Left ventricle myocardium inferior (tissue), 1 donor: Measurements from ENCODE around the gene PPOX. TPM values are rescaled to one million over a fixed set of nuclear protein-coding genes. Genes with fewer than 3 reads are reported as not detected.

Source experiments
- DNase-seq: peaks from one replicate; pipeline ENCODE4 v3.0.0-alpha.2; 2020
- H3K27ac ChIP-seq: fragments of 200-600 bp; replicated peaks from 2 replicates; pipeline ENCODE4 v1.8.0; 2021
- H3K27me3 ChIP-seq: fragments of 200-600 bp; 2 replicates; pipeline ENCODE4 v1.8.0; 2021; ENCODE audit warnings: low read depth
- H3K36me3 ChIP-seq: fragments of 200-600 bp; 2 replicates; pipeline ENCODE4 v1.8.0; 2021
- H3K4me1 ChIP-seq: fragments of 200-600 bp; 2 replicates; pipeline ENCODE4 v1.8.0; 2021
- H3K4me3 ChIP-seq: fragments of 200-600 bp; 2 replicates; pipeline ENCODE4 v1.8.0; 2021; ENCODE audit warnings: mild to moderate bottlenecking, moderate library complexity
- H3K9me3 ChIP-seq: fragments of 200-600 bp; replicated peaks from 2 replicates; pipeline ENCODE4 v1.8.0; 2021
- CTCF ChIP-seq: fragments of 200-600 bp; IDR thresholded peaks from 2 replicates; pipeline ENCODE4 v1.8.0; 2021; ENCODE audit warnings: antibody characterized with exemption, mild to moderate bottlenecking, borderline replicate concordance
- intact Hi-C: fragments of 100-400 bp; cut with micrococcal nuclease; formaldehyde crosslinking; loops from one replicate; pipeline ENCODE4 v1.11.0; 2022
- total RNA-seq: library from RNA; stranded (reverse); fragmentation: NEBNext Ultra II Directional; extraction: Animal tissue kit (Norgen Biotek cat#: 25700); gene quantifications from one replicate; pipeline ENCODE4 v1.2.1, GENCODE V29; 2021
- donor health status: DM: no; HTN: yes; CAD: no; lungs with severe emphysema.

Gene PPOX
- total RNA-seq, 1 donor from 2014 or later = 15.2 TPM

- peak overlapping the region; percentile 67 for H3K4me3 ChIP-seq
- H3K4me1 ChIP-seq = peaks cover 91% of the 10 kb centered on the region
- H3K36me3 ChIP-seq = peaks cover 23% of the 10 kb centered on the region
- no peak for TF ChIP-seq CTCF
- no peak for DNase-seq
- intact Hi-C loops = no loop called here
- H3K27ac ChIP-seq = peak overlapping the region; percentile 99
- no peaks in the 10 kb centered on the region for H3K27me3 ChIP-seq
- H3K9me3 ChIP-seq = no peaks in the 10 kb centered on the region
Measured at GRCh38 chr1:161196111-161196510, 29.9 kb downstream of the PPOX start.

- Histone ChIP-seq H3K9me3 (no peaks in the 10 kb centered on the region), H3K27me3 (no peaks in the 10 kb centered on the region), H3K4me3 (peak overlapping the region; percentile 67), H3K36me3 (peaks cover 16% of the 10 kb centered on the region), H3K27ac (peak overlapping the region; percentile 99), H3K4me1 (peaks cover 98% of the 10 kb centered on the region)
- peak; percentile 55 for DNase-seq
- no peak for TF ChIP-seq CTCF
- intact Hi-C loops = no loop called here
Measured at GRCh38 chr1:161196521-161197451, 30.6 kb downstream of the PPOX start.

GRCh38 chr1:161197560-161198193, 31.5 kb downstream of the PPOX start:
- peak overlapping the region; percentile 99 for H3K27ac ChIP-seq
- intact Hi-C loops = no loop called here
- no peak for DNase-seq
- peak overlapping the region; percentile 67 for H3K4me3 ChIP-seq
- no peaks in the 10 kb centered on the region for H3K27me3 ChIP-seq
- TF ChIP-seq CTCF = no peak
- H3K4me1 ChIP-seq = peaks cover 96% of the 10 kb centered on the region
- H3K36me3 ChIP-seq = peaks cover 13% of the 10 kb centered on the region
- no peaks in the 10 kb centered on the region for H3K9me3 ChIP-seq

- peak overlapping the region; percentile 99 for H3K27ac ChIP-seq
- H3K4me1 ChIP-seq = peaks cover 96% of the 10 kb centered on the region
- TF ChIP-seq CTCF = no peak
- H3K9me3 ChIP-seq = no peaks in the 10 kb centered on the region
- intact Hi-C loops = no loop called here
- H3K4me3 ChIP-seq = peak overlapping the region; percentile 67
- H3K36me3 ChIP-seq = peaks cover 14% of the 10 kb centered on the region
- H3K27me3 ChIP-seq = no peaks in the 10 kb centered on the region
- peak; percentile 34 for DNase-seq
Measured at GRCh38 chr1:161198194-161198896, 32.1 kb downstream of the PPOX start.

- Histone ChIP-seq H3K27ac (peak within 1 kb of the TSS; percentile 99), H3K36me3 (peaks cover 17% of the 10 kb centered on the region), H3K27me3 (no peaks in the 10 kb centered on the region), H3K4me3 (peak within 1 kb of the TSS; percentile 67), H3K9me3 (no peaks in the 10 kb centered on the region), H3K4me1 (peaks cover 96% of the 10 kb centered on the region)
- no peak for TF ChIP-seq CTCF
- intact Hi-C loops = no loop called here
- DNase-seq = peak; percentile 73
Measured at GRCh38 chr1:161198897-161199431, 32.7 kb downstream of the PPOX start, which contains the start of gene ADAMTS4. Gene ADAMTS4, minus strand, starts transcription at chr1:161199054. Its CDS starts 427 bp downstream, at chr1:161198627.
